PFSK-1 (cell line): ENCODE results near the gene DMKN.

Experiments
- FOXP2 ChIP-seq: optimal IDR thresholded peaks from 2 replicates; pipeline ENCODE3; 2011; ENCODE audit warnings: borderline replicate concordance, control low read depth, inconsistent platforms; ENCODE audit not compliant: insufficient read depth; ENCODE audit errors: extremely low read length, extremely low read depth
- POLR2AphosphoS5 ChIP-seq: IDR thresholded peaks from 2 replicates; pipeline ENCODE4 v1.6.1; 2012; ENCODE audit warnings: low read depth, mild to moderate bottlenecking, control low read depth, low read length, moderate library complexity
- SIN3A ChIP-seq: IDR thresholded peaks from 2 replicates; pipeline ENCODE4 v1.6.1; 2012; ENCODE audit warnings: mild to moderate bottlenecking, low read length, moderate library complexity, borderline replicate concordance; ENCODE audit not compliant: insufficient read depth
- TAF1 ChIP-seq: IDR thresholded peaks from 2 replicates; pipeline ENCODE4 v1.6.1; 2012; ENCODE audit warnings: low read length, control low read depth, borderline replicate concordance; ENCODE audit not compliant: insufficient read depth
- TF ChIP-seq, protein P1 (sequence below), 2 experiments: IDR thresholded peaks; 2 replicates each; pipeline versions ENCODE4 v1.6.1 to v1.8.0; 2011 to 2012; ENCODE audit warnings: low read depth in 2 of 2, low read length in 2 of 2, control low read depth in 1 of 2, inconsistent platforms in 1 of 2, mild to moderate bottlenecking in 1 of 2, moderate library complexity in 1 of 2; ENCODE audit not compliant: insufficient read depth in 1 of 2

The DMKN gene

GRCh38 chr19:35529241-35530218 is 16.1 kb upstream of the DMKN start:
- TF ChIP-seq FOXP2 (no peak), POLR2AphosphoS5 (no peak), SIN3A (no peak), TAF1 (no peak)
- TF ChIP-seq, protein P1, sequence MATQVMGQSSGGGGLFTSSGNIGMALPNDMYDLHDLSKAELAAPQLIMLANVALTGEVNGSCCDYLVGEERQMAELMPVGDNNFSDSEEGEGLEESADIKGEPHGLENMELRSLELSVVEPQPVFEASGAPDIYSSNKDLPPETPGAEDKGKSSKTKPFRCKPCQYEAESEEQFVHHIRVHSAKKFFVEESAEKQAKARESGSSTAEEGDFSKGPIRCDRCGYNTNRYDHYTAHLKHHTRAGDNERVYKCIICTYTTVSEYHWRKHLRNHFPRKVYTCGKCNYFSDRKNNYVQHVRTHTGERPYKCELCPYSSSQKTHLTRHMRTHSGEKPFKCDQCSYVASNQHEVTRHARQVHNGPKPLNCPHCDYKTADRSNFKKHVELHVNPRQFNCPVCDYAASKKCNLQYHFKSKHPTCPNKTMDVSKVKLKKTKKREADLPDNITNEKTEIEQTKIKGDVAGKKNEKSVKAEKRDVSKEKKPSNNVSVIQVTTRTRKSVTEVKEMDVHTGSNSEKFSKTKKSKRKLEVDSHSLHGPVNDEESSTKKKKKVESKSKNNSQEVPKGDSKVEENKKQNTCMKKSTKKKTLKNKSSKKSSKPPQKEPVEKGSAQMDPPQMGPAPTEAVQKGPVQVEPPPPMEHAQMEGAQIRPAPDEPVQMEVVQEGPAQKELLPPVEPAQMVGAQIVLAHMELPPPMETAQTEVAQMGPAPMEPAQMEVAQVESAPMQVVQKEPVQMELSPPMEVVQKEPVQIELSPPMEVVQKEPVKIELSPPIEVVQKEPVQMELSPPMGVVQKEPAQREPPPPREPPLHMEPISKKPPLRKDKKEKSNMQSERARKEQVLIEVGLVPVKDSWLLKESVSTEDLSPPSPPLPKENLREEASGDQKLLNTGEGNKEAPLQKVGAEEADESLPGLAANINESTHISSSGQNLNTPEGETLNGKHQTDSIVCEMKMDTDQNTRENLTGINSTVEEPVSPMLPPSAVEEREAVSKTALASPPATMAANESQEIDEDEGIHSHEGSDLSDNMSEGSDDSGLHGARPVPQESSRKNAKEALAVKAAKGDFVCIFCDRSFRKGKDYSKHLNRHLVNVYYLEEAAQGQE (IDR thresholded peaks at IDR 0.05; ENCODE audit: insufficient read depth in 1 of 2, low read depth in 2 of 2, low read length in 2 of 2): no peak

- TF ChIP-seq POLR2AphosphoS5: no peak
Observed at GRCh38 chr19:35528218-35529038, 15.0 kb upstream of the DMKN start, which contains the start of gene SBSN. Gene SBSN, minus strand, starts transcription at chr19:35528311. Its CDS starts 30 bp downstream, at chr19:35528281.

- no peak for TF ChIP-seq POLR2AphosphoS5
- TF ChIP-seq SIN3A: no peak
- TF ChIP-seq, protein P1 (IDR thresholded peaks at IDR 0.05; ENCODE audit: insufficient read depth in 1 of 2, low read depth in 2 of 2, low read length in 2 of 2): no peak
- no peak for TF ChIP-seq TAF1
- TF ChIP-seq FOXP2: no peak
Observed at GRCh38 chr19:35525873-35526272, 12.4 kb upstream of the DMKN start.

GRCh38 chr19:35524181-35524837 is 10.9 kb upstream of the DMKN start:
- TF ChIP-seq SIN3A (no peak), FOXP2 (no peak), POLR2AphosphoS5 (no peak), TAF1 (no peak)

DNA sequence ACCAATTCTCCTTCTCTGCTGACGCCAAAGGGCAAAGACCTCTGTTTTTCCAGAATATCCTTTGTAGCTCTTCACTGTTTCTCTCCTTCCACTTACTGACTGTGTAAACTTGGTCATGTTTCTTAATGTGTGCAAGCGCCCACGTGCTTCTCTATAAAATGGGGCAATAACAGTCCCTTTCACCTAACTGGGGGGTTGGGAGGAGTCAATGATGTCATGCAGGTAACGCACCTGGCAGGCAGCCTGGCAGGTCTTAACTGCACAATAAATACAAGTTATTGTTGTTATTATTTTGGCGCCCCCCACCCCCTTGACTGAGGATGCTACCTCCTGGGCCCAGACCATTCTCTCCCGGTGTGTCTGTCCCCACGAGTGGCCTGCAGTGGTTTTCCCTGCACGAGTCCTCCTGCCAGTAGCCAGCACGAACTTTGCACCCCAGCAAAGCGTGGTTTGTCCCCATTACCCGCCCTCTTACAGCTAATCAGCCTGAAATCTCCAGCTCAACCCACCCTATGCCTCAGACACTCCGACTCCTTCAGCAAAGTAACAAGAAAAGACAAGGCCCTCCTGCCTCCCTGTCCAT is 9.4 kb upstream of the DMKN start:
- TF ChIP-seq POLR2AphosphoS5 (no peak), FOXP2 (no peak), SIN3A (no peak), TAF1 (no peak)
- TF ChIP-seq, protein P1 (IDR thresholded peaks at IDR 0.05; ENCODE audit: insufficient read depth in 1 of 2, low read depth in 2 of 2, low read length in 2 of 2): no peak
